H1 (cell line): ENCODE data around the gene UBL4B. TPM values are rescaled to one million over a fixed set of nuclear protein-coding genes. Genes with fewer than 3 reads are reported as not detected.

Experiments used
- CHD1 ChIP-seq: IDR thresholded peaks from 2 replicates; pipeline ENCODE4 v1.6.1; 2012; ENCODE audit warnings: low read depth, low read length, improper control_type of control experiment
- CTBP2 ChIP-seq: IDR thresholded peaks from 2 replicates; pipeline ENCODE4 v1.7.0; 2011; ENCODE audit warnings: borderline replicate concordance, mild to moderate bottlenecking, moderate library complexity, mixed read lengths, low read length; ENCODE audit not compliant: insufficient read depth, insufficient read length
- SP2 ChIP-seq: IDR thresholded peaks from 2 replicates; pipeline ENCODE4 v1.6.1; 2012; ENCODE audit warnings: mild to moderate bottlenecking, low read length, inconsistent platforms
- YY1 ChIP-seq: IDR thresholded peaks from 2 replicates; pipeline ENCODE4 v1.6.1; 2011; ENCODE audit warnings: low read depth, mild to moderate bottlenecking, low read length
- polyA plus RNA-seq, 7 experiments: library from polyadenylated mRNA; depleted of rRNA in 3 of 7; stranded (reverse) in 5 of 7; unstranded in 2 of 7; fragments of >200 nt in 5 of 7; fragments of 200-250 nt in 2 of 7; gene quantifications; 1 replicate in 5 of 7; 2 replicates in 1 of 7; 4 replicates in 1 of 7; pipeline versions ENCODE4 v1.2.1 to v1.2.3, GENCODE V29; 2011 to 2013; ENCODE audit warnings: missing spikeins in 2 of 7, mixed read lengths in 2 of 7
- total RNA-seq: library from RNA; stranded (reverse); fragmentation: NEBNext Ultra II Directional; extraction: Animal tissue kit (Norgen Biotek cat#: 25700); gene quantifications from 2 replicates; pipeline ENCODE4 v1.2.1, GENCODE V29; 2021

Gene UBL4B
- total and polyA plus RNA-seq, 2 of the 8 experiments (the other 6 are each of a cell fraction or from before 2014, with no cell fraction given) = 0.11 TPM; not detected in 1

- TF ChIP-seq CTBP2 (no peak), CHD1 (no peak), YY1 (no peak), SP2 (no peak)
These were observed 49.6 kb downstream of the UBL4B start (continued) for GRCh38 chr1:110161849-110162248.

Other genes starting within 250 kb of the UBL4B start
- gene CSF1, start 201.6 kb upstream of the UBL4B start, total RNA-seq = 2.0 and 3.3 TPM in 2 replicates
- 4.2 and 5.4 TPM in 2 replicates for gene CSF1, start 201.6 kb upstream of the UBL4B start, polyA plus RNA-seq (2011; rRNA removed)
- gene AHCYL1, start 127.7 kb upstream of the UBL4B start, total RNA-seq = 92.5 and 95.9 TPM in 2 replicates
- 55.8 and 64.5 TPM in 2 replicates for gene AHCYL1, start 127.7 kb upstream of the UBL4B start, polyA plus RNA-seq (2011; rRNA removed)
- gene STRIP1, start 77.8 kb upstream of the UBL4B start, total RNA-seq = 45.1 and 45.6 TPM in 2 replicates
- 21.3 and 23.7 TPM in 2 replicates for gene STRIP1, start 77.8 kb upstream of the UBL4B start, polyA plus RNA-seq (2011; rRNA removed)
- not detected in 2 replicates for gene ALX3, start 41.8 kb upstream of the UBL4B start, total RNA-seq
- 0.06 and 0.20 TPM in 2 replicates for gene ALX3, start 41.8 kb upstream of the UBL4B start, polyA plus RNA-seq (2011; rRNA removed)
- 0.28 and 0.29 TPM in 2 replicates for gene SLC6A17, start 38.1 kb downstream of the UBL4B start, total RNA-seq
- 0.08 and 0.15 TPM in 2 replicates for gene SLC6A17, start 38.1 kb downstream of the UBL4B start, polyA plus RNA-seq (2011; rRNA removed)
- gene KCNC4, start 97.9 kb downstream of the UBL4B start, total RNA-seq = 11.2 TPM in 2 replicates
- 8.1 and 10.6 TPM in 2 replicates for gene KCNC4, start 97.9 kb downstream of the UBL4B start, polyA plus RNA-seq (2011; rRNA removed)
- gene RBM15, start 226.9 kb downstream of the UBL4B start, total RNA-seq = 41.2 and 44.9 TPM in 2 replicates
- gene RBM15, start 226.9 kb downstream of the UBL4B start, polyA plus RNA-seq (2011; rRNA removed) = 13.5 and 18.6 TPM in 2 replicates